Measurements from ENCODE around the gene TIGD1.

DNA sequence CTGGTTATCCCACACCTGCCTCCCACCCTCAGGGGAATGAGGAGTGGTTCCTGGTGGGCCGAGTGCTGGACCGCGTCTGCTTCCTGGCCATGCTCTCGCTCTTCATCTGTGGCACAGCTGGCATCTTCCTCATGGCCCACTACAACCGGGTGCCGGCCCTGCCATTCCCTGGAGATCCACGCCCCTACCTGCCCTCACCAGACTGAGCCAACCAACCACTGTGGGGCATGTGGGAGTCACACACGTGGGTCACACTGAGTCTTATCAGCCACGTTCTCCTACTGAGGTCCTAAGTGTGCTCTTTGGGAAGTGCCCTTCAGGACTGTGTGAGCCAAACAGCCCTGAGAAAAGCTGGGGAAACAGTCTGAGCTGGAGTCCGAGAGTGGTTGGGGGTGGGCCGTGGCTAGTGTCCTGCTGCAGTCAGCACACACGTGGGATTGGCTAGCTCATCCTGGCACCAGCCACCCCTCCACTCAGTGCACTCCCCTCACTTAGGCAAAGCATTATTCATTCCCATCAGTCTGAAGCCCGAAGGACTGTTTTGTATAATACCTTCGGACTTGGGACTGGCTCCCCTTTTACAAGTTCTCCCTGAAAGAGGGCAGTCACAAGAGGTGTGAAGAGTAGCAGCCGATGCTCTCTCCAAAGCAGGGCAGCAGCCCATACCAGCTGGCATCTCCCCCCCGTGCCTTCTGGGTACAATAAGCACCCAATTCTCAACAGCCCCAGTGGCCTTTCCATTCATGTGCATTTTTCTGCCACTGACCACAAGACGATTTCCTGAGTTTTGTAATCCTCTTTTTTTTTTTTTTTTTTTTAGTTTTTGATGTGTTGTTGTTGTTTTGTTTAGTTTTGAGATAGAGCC, 4.6 kb downstream of the TIGD1 start:
- TF ChIP-seq, protein P1, sequence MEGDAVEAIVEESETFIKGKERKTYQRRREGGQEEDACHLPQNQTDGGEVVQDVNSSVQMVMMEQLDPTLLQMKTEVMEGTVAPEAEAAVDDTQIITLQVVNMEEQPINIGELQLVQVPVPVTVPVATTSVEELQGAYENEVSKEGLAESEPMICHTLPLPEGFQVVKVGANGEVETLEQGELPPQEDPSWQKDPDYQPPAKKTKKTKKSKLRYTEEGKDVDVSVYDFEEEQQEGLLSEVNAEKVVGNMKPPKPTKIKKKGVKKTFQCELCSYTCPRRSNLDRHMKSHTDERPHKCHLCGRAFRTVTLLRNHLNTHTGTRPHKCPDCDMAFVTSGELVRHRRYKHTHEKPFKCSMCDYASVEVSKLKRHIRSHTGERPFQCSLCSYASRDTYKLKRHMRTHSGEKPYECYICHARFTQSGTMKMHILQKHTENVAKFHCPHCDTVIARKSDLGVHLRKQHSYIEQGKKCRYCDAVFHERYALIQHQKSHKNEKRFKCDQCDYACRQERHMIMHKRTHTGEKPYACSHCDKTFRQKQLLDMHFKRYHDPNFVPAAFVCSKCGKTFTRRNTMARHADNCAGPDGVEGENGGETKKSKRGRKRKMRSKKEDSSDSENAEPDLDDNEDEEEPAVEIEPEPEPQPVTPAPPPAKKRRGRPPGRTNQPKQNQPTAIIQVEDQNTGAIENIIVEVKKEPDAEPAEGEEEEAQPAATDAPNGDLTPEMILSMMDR (conservative IDR thresholded peaks at IDR 0.05; ENCODE audit: low read length): no peak
- TF ChIP-seq EZH2phosphoT487 (IDR thresholded peaks at IDR 0.05; ENCODE audit: borderline replicate concordance, low read depth, low read length): no peak
